Mammary epithelial cell (primary cell): ENCODE results near the gene TTC28.

Source experiments
- EZH2 ChIP-seq: IDR thresholded peaks from 2 replicates; pipeline ENCODE4 v1.6.1; 2012; ENCODE audit warnings: low read length, inconsistent platforms, borderline replicate concordance
- TF ChIP-seq, protein P1 (sequence below), 2 donors: IDR thresholded peaks in 1 of 2; conservative IDR thresholded peaks in 1 of 2; 2 replicates each; pipeline ENCODE4 v1.5.1; 2011 to 2012; ENCODE audit warnings: inconsistent platforms in 2 of 2, low read length in 2 of 2, mild to moderate bottlenecking in 2 of 2, control low read depth in 1 of 2, low read depth in 1 of 2; ENCODE audit not compliant: insufficient read depth in 1 of 2; ENCODE audit errors: extremely low read depth in 1 of 2

DNA sequence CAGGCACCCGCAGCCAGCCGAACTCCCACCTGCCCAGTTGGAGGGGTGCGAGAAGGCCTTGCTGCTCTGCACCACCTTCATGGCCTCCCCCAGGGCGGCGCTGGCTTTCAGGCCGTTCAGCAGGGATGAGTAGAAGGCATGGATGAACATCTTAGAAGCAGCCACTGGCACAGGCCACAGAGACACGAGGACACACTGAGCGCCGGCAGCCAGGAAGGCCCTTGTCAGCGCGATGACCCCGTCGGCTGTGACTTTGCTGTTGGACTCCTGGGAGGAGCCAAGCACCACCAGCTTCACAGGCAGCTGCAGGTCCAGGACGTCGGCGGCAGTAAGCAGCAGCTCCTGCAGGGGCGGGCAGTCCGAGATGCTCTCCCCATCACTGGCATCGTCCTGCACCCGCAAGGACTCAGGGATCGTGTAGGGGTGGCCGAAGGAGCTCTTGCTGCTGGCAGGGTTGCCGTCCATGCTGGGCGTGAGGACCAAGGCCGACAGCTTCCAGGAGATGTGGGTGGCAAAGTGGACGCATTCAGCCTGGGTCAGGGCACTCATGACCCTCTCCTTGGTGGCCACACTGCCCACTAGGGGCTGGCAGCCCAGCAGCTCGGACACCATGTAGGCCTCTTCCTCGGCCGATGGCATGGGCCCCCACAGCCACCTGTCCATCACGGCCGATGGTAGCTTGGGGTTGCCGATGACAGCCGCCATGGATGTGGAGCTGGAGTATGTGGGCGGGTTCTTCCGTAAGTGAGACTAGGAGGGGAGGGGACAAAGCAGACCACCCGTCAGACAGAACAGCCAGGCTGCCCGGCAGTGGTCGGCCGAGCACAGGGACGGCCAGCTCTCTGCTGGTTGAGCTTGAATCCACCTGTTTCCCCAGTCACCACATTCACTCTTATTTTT lies 680.9 kb downstream of the TTC28 start:
- TF ChIP-seq, protein P1, sequence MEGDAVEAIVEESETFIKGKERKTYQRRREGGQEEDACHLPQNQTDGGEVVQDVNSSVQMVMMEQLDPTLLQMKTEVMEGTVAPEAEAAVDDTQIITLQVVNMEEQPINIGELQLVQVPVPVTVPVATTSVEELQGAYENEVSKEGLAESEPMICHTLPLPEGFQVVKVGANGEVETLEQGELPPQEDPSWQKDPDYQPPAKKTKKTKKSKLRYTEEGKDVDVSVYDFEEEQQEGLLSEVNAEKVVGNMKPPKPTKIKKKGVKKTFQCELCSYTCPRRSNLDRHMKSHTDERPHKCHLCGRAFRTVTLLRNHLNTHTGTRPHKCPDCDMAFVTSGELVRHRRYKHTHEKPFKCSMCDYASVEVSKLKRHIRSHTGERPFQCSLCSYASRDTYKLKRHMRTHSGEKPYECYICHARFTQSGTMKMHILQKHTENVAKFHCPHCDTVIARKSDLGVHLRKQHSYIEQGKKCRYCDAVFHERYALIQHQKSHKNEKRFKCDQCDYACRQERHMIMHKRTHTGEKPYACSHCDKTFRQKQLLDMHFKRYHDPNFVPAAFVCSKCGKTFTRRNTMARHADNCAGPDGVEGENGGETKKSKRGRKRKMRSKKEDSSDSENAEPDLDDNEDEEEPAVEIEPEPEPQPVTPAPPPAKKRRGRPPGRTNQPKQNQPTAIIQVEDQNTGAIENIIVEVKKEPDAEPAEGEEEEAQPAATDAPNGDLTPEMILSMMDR (conservative IDR thresholded peaks at IDR 0.05 in 1 of 2, IDR thresholded peaks at IDR 0.05 in 1 of 2; ENCODE audit: extremely low read depth in 1 of 2, insufficient read depth in 1 of 2, low read depth in 1 of 2, low read length in 2 of 2), result no peak
- no peak for TF ChIP-seq EZH2
